HUES64 (cell line): ENCODE results near the gene STAT1.
"Not testable (repeated sequence)": the region's sequence is repeated elsewhere in the genome, so short reads cannot be mapped to it uniquely, and the experiment has no call there.

ENCODE experiments used
- H3K27ac ChIP-seq: 2 replicates; pipeline ENCODE4 v1.7.0; 2013; ENCODE audit warnings: low read depth, low read length, inconsistent platforms
- H3K27me3 ChIP-seq: 2 replicates; pipeline ENCODE4 v1.6.1; 2013; ENCODE audit warnings: mild to moderate bottlenecking, low read length; ENCODE audit not compliant: insufficient read depth
- H3K36me3 ChIP-seq: 2 replicates; pipeline ENCODE4 v1.6.1; 2013; ENCODE audit warnings: mild to moderate bottlenecking, low read length; ENCODE audit not compliant: insufficient read depth
- H3K4me1 ChIP-seq: 2 replicates; pipeline ENCODE4 v1.6.1; 2013; ENCODE audit warnings: mild to moderate bottlenecking, low read length, moderate library complexity; ENCODE audit not compliant: insufficient read depth
- H3K4me3 ChIP-seq: 2 replicates; pipeline ENCODE4 v1.5.1; 2013; ENCODE audit warnings: mild to moderate bottlenecking, low read length, moderate library complexity
- H3K9ac ChIP-seq: 2 replicates; pipeline ENCODE4 v1.6.1; 2013; ENCODE audit warnings: mild to moderate bottlenecking, low read depth, low read length
- H3K9me3 ChIP-seq: 2 replicates; pipeline ENCODE4 v1.6.1; 2013; ENCODE audit warnings: low read depth, low read length; ENCODE audit not compliant: insufficient read depth
- WGBS: fragments of 150-250, 120-280 bp; methylation state at CpG from one replicate; pipeline ENCODE4 v1.1.7; 2013; ENCODE audit warnings: missing lambda C conversion rate; 5-methylcytosine and 5-hydroxymethylcytosine counted together

STAT1 gene

GRCh38 chr2:190970160-190970559, 43.8 kb downstream of the STAT1 start:
- Histone ChIP-seq H3K9ac (no peak overlapping the region), H3K9me3 (no peaks in the 10 kb centered on the region), H3K27me3 (no peaks in the 10 kb centered on the region), H3K4me3 (no peak overlapping the region), H3K27ac (no peak overlapping the region), H3K36me3 (peaks cover 92% of the 10 kb centered on the region), H3K4me1 (no peaks in the 10 kb centered on the region)
- 98% methylated on average over 3 of the region's 3 CpGs for WGBS

GRCh38 chr2:190968522-190968921, 45.4 kb downstream of the STAT1 start:
- Histone ChIP-seq H3K27ac (no peak overlapping the region), H3K4me1 (no peaks in the 10 kb centered on the region), H3K9ac (no peak overlapping the region), H3K9me3 (no peaks in the 10 kb centered on the region), H3K4me3 (no peak overlapping the region), H3K27me3 (no peaks in the 10 kb centered on the region), H3K36me3 (peaks cover 91% of the 10 kb centered on the region)
- WGBS, result 96% methylated on average over 2 of the region's 2 CpGs

GRCh38 chr2:190965580-190966222, 48.3 kb downstream of the STAT1 start:
- H3K9ac ChIP-seq, result no peak overlapping the region
- H3K4me3 ChIP-seq, result no peak overlapping the region
- H3K27ac ChIP-seq, result no peak overlapping the region
- H3K27me3 ChIP-seq, result no peaks in the 10 kb centered on the region
- no peaks in the 10 kb centered on the region for H3K4me1 ChIP-seq
- H3K9me3 ChIP-seq, result no peaks in the 10 kb centered on the region
- 97% methylated on average over 2 of the region's 2 CpGs for WGBS
- peaks cover 74% of the 10 kb centered on the region for H3K36me3 ChIP-seq

GRCh38 chr2:190964170-190964795, 49.7 kb downstream of the STAT1 start:
- Histone ChIP-seq H3K4me3 (no peak overlapping the region), H3K27ac (no peak overlapping the region), H3K4me1 (no peaks in the 10 kb centered on the region), H3K36me3 (peaks cover 59% of the 10 kb centered on the region), H3K9me3 (no peaks in the 10 kb centered on the region), H3K9ac (no peak overlapping the region), H3K27me3 (no peaks in the 10 kb centered on the region)
- WGBS, result 81% methylated on average over 5 of the region's 6 CpGs

GRCh38 chr2:190963088-190963487, 50.9 kb downstream of the STAT1 start:
- Histone ChIP-seq H3K9me3 (no peaks in the 10 kb centered on the region), H3K36me3 (peaks cover 48% of the 10 kb centered on the region), H3K27ac (no peak overlapping the region), H3K27me3 (no peaks in the 10 kb centered on the region), H3K4me1 (no peaks in the 10 kb centered on the region), H3K9ac (no peak overlapping the region), H3K4me3 (no peak overlapping the region)
- 96% methylated on average over 1 of the region's 2 CpGs for WGBS

GRCh38 chr2:190961918-190962487, 52.0 kb downstream of the STAT1 start:
- Histone ChIP-seq H3K9me3 (no peaks in the 10 kb centered on the region), H3K27me3 (no peaks in the 10 kb centered on the region), H3K36me3 (peaks cover 37% of the 10 kb centered on the region), H3K27ac (no peak overlapping the region), H3K9ac (no peak overlapping the region), H3K4me3 (no peak overlapping the region), H3K4me1 (no peaks in the 10 kb centered on the region)
- WGBS, result 92% methylated on average over 2 of the region's 2 CpGs

- H3K9me3 ChIP-seq, H3K27me3 ChIP-seq, H3K4me3 ChIP-seq, H3K9ac ChIP-seq, H3K4me1 ChIP-seq, H3K27ac ChIP-seq: not testable (repeated sequence)
- peaks cover 32% of the 10 kb centered on the region for H3K36me3 ChIP-seq
- WGBS, result 98% methylated on average over 5 of the region's 5 CpGs
Measured at GRCh38 chr2:190961117-190961516, 52.9 kb downstream of the STAT1 start.

- H3K27me3 ChIP-seq, result no peaks in the 10 kb centered on the region
- 91% methylated on average over 4 of the region's 5 CpGs for WGBS
- no peak overlapping the region for H3K9ac ChIP-seq
- peaks cover 23% of the 10 kb centered on the region for H3K36me3 ChIP-seq
- H3K4me3 ChIP-seq, result no peak overlapping the region
- H3K27ac ChIP-seq, result no peak overlapping the region
- 0 out of 2 replicates have a peak, but pooled peaks cover 3% of the 10 kb centered on the region for H3K9me3 ChIP-seq
- H3K4me1 ChIP-seq, result no peaks in the 10 kb centered on the region
Measured at GRCh38 chr2:190959911-190960788, 53.8 kb downstream of the STAT1 start.

GRCh38 chr2:190953257-190953656, 60.7 kb downstream of the STAT1 start:
- Histone ChIP-seq H3K4me1 (0 out of 2 replicates have a peak, but pooled peaks cover under 1% of the 10 kb centered on the region), H3K27ac (no peak overlapping the region), H3K9ac (no peak overlapping the region), H3K27me3 (no peaks in the 10 kb centered on the region), H3K36me3 (no peaks in the 10 kb centered on the region), H3K9me3 (0 out of 2 replicates have a peak, but pooled peaks cover 3% of the 10 kb centered on the region), H3K4me3 (no peak overlapping the region)
- WGBS, result 82% methylated on average over 4 of the region's 4 CpGs

GRCh38 chr2:190950566-190950991, 63.4 kb downstream of the STAT1 start:
- no peak overlapping the region for H3K27ac ChIP-seq
- WGBS, result 88% methylated on average over 3 of the region's 3 CpGs
- H3K9me3 ChIP-seq, result no peaks in the 10 kb centered on the region
- H3K4me3 ChIP-seq, result no peak overlapping the region
- peaks cover 15% of the 10 kb centered on the region for H3K4me1 ChIP-seq
- H3K27me3 ChIP-seq, result no peaks in the 10 kb centered on the region
- H3K36me3 ChIP-seq, result no peaks in the 10 kb centered on the region
- no peak overlapping the region for H3K9ac ChIP-seq

GRCh38 chr2:190948671-190949070, 65.3 kb downstream of the STAT1 start:
- Histone ChIP-seq H3K36me3 (no peaks in the 10 kb centered on the region), H3K4me1 (peaks cover 15% of the 10 kb centered on the region), H3K27me3 (no peaks in the 10 kb centered on the region), H3K27ac (no peak overlapping the region), H3K9ac (no peak overlapping the region), H3K9me3 (no peaks in the 10 kb centered on the region), H3K4me3 (no peak overlapping the region)
- WGBS, result 88% methylated on average over 2 of the region's 2 CpGs
